ENCODE data around the gene SYT7. TPM values are rescaled to one million over a fixed set of nuclear protein-coding genes. Genes with fewer than 3 reads are reported as not detected.

SYT7 gene
- total and polyA plus RNA-seq, 9 donors = 0.24 to 4.9 (median 1.7) TPM

DNA sequence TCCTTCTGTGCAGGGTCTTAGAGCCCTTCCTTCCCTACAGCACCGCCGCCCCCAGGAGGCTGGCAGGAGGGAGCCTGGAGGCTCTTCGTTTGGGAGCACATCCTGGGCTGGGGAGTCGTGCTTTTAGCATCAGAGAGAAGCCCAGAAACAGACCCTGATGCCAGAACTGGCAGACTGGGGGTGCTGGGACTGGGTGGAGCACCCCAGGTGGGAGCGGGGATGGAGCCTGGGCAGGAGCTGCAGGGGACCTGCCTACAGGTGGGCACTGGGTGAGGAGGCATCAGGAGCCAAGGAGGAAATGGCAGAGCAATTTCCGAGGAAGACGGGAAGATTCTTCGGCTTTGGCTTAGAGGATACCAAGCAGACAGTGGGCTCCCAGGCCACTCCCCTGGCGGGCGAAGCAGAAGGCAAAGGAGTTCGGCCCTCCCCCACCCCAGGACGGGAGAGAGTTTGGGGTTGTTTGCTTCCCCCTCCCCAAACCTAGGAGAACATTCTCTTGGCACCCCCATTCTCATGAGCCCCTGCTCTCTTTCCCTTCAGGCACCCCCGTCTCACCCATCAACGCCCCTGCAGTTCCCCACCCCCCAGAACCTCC is 1.1 kb downstream of the SYT7 start:
- intact Hi-C loops (cut with DNase I) = loop anchor here in 1 of 4 donors (10.0 kb wide), 1 partner anchor 105 kb away; no protein-coding TSS in a partner anchor
- Histone ChIP-seq H3K27me3 (no peaks in the 10 kb centered on the region), H3K4me3 (no peak overlapping the region), H3K27ac (no peak overlapping the region), H3K36me3 (no peaks in the 10 kb centered on the region), H3K4me1 (ENCODE audit: insufficient read depth) (no peaks in the 10 kb centered on the region), H3K9me3 (no peaks in the 10 kb centered on the region)
- DNase-seq = no peak
- WGBS, 3 donors = 25 to 31% (median 29%) methylated on average over 14 of the region's 14 CpGs
- TF ChIP-seq EP300 (IDR thresholded peaks at IDR 0.05) = no peak

GRCh38 chr11:61578819-61579675 is 1.8 kb downstream of the SYT7 start:
- H3K27ac ChIP-seq = no peak overlapping the region

DNA sequence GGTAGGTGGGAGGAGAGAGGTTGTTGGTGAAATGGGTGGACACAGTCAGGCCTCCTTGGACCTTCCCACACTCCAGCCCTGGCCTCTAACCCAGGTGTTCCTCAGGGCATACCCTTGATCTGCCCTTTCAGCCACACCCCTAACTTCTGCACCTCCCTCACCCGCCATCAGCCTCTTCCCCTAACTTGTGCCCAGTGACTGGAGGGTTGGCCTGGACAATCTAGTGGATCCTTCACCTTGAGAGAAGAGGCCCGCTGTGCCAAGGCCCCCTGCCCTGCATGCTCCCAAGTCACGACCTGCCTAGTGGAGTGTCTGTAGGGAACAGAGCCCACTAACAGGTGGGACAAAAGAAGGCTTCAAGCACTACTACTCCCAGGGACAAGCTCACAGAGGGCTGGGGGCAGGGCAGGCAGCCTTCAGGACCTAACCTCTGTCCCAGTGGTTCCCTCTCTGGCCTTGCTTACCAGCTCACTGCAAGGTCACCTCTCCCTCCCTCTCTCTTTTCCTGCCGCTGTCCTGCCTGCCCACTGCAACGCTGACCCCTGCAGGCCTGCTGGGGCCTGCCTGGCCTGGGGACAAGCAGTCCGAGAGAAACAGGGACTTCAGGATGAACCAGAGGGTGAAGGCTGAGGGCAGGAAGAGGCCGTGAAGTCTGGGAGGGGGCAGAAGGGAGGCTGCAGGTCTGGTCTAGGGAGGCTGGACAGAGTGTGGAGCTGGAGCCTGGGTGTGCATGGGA is 3.3 kb downstream of the SYT7 start:
- DNase-seq = no peak
- intact Hi-C loops (cut with DNase I) = loop anchor here in 1 of 4 donors (10.0 kb wide), 1 partner anchor 103 kb away; no protein-coding TSS in a partner anchor
- Histone ChIP-seq H3K9me3 (no peaks in the 10 kb centered on the region), H3K4me3 (no peak overlapping the region), H3K4me1 (ENCODE audit: insufficient read depth) (no peaks in the 10 kb centered on the region), H3K27ac (no peak overlapping the region), H3K36me3 (no peaks in the 10 kb centered on the region), H3K27me3 (no peaks in the 10 kb centered on the region)
- TF ChIP-seq, protein P1, sequence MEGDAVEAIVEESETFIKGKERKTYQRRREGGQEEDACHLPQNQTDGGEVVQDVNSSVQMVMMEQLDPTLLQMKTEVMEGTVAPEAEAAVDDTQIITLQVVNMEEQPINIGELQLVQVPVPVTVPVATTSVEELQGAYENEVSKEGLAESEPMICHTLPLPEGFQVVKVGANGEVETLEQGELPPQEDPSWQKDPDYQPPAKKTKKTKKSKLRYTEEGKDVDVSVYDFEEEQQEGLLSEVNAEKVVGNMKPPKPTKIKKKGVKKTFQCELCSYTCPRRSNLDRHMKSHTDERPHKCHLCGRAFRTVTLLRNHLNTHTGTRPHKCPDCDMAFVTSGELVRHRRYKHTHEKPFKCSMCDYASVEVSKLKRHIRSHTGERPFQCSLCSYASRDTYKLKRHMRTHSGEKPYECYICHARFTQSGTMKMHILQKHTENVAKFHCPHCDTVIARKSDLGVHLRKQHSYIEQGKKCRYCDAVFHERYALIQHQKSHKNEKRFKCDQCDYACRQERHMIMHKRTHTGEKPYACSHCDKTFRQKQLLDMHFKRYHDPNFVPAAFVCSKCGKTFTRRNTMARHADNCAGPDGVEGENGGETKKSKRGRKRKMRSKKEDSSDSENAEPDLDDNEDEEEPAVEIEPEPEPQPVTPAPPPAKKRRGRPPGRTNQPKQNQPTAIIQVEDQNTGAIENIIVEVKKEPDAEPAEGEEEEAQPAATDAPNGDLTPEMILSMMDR (IDR thresholded peaks at IDR 0.05) = no peak
- TF ChIP-seq POLR2A (IDR thresholded peaks at IDR 0.05) (no peak), EP300 (IDR thresholded peaks at IDR 0.05) (no peak)
- WGBS, 3 donors = 68 to 76% (median 69%) methylated on average over 7 of the region's 7 CpGs

More at GRCh38 chr11:61578819-61579675, 1.8 kb downstream of the SYT7 start:
- Histone ChIP-seq H3K36me3 (no peaks in the 10 kb centered on the region), H3K27me3 (no peaks in the 10 kb centered on the region), H3K4me3 (no peak overlapping the region), H3K4me1 (ENCODE audit: insufficient read depth) (no peaks in the 10 kb centered on the region), H3K9me3 (no peaks in the 10 kb centered on the region)
- intact Hi-C loops (cut with DNase I) = loop anchor here in 1 of 4 donors (10.0 kb wide), 1 partner anchor 104 kb away; no protein-coding TSS in a partner anchor
- no peak for TF ChIP-seq EP300 (IDR thresholded peaks at IDR 0.05)
- TF ChIP-seq POLR2A (IDR thresholded peaks at IDR 0.05) = no peak
- TF ChIP-seq, protein P1 (IDR thresholded peaks at IDR 0.05) = no peak
- 70 to 79% (median 71%) methylated on average over 14 to 15 of the region's 15 CpGs for WGBS, 3 donors
- DNase-seq = no peak

- Histone ChIP-seq H3K36me3 (no peaks in the 10 kb centered on the region), H3K4me3 (no peak overlapping the region), H3K27me3 (no peaks in the 10 kb centered on the region), H3K27ac (no peak overlapping the region), H3K9me3 (no peaks in the 10 kb centered on the region), H3K4me1 (ENCODE audit: insufficient read depth) (no peaks in the 10 kb centered on the region)
- no peak for DNase-seq
- intact Hi-C loops (cut with DNase I) = loop anchor here in 1 of 4 donors (10.0 kb wide), 1 partner anchor 101 kb away; no protein-coding TSS in a partner anchor
- TF ChIP-seq, protein P1 (IDR thresholded peaks at IDR 0.05) = no peak
- TF ChIP-seq POLR2A (IDR thresholded peaks at IDR 0.05) (no peak), EP300 (IDR thresholded peaks at IDR 0.05) (no peak)
- WGBS, 3 donors = 60 to 64% (median 64%) methylated on average over 20 of the region's 20 CpGs
Measured at GRCh38 chr11:61575886-61576861, 4.7 kb downstream of the SYT7 start.
